ENCODE measurements around the gene OR2M7.
"Not testable (repeated sequence)": the region's sequence is repeated elsewhere in the genome, so short reads cannot be mapped to it uniquely, and the experiment has no call there.

Gene OR2M7

DNA sequence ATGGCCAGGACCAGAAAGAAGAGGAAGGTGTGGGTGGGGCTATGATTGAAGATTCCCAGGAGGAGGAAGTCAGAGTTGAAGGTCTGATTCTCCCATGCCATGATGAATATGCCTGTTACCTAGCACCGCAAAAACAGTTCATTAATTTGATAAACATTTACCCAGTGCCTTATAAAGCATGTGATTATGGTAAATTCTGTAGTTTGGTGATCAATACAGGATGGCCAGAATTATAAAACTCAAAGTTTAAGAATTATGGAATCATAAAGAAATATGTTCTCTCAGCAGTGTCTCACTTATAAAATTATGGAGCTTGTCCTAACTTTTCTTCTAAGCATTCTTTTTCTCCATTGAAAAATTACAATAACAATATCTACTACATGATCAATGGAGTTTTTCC is at the start of gene OR2M7:
Gene OR2M7 (minus strand): TSS at position 101 of the 400 bp plus-strand sequence. CDS start 0 bp downstream, at position 101.
- DNase-seq (ENCODE audit: low spot score) = no peak

DNA sequence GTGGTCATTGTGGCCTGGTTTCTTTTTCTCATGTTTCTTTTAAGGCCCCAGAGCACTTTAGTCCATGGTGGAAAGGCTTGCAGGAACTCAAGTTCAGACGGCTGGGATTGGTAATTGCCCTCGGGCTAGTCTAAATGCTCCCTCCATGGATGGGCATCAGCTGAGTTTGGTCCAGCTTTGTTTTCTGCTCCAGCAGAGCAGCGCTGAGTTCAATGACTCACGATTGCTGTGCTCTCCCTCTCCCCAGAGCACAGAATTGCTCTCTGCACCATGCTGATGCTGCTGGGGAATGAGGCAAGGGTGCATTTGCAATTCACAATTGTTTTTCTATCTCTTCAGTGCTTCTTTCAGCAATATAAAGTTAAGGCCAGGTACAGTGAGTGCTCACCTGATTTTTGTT is 49.4 kb upstream of the OR2M7 start:
- no peak for DNase-seq (ENCODE audit: low spot score)

DNA sequence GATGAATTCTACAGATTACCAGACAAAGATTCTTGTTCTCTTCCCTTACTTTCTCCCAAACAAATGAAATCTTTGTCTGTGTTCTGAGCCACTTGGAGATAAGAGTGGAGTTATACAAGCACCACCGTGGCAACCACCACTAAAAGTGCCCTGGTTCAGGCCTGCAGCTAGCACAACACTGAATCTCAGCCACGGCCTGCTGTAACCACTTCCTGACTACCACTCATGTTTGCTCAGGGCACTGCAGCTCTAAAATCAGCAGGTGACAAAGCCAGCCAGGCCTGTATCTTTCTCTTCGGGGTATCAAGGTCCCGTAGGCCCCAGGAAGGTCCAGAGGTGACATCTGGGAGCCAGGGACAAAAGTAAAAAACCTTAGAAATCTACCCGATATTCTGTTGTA is 48.0 kb upstream of the OR2M7 start:
- DNase-seq (ENCODE audit: low spot score) = no peak

GRCh38 chr1:248366609-248367008 is 42.2 kb upstream of the OR2M7 start:
- DNase-seq (ENCODE audit: low spot score) = no peak

DNA sequence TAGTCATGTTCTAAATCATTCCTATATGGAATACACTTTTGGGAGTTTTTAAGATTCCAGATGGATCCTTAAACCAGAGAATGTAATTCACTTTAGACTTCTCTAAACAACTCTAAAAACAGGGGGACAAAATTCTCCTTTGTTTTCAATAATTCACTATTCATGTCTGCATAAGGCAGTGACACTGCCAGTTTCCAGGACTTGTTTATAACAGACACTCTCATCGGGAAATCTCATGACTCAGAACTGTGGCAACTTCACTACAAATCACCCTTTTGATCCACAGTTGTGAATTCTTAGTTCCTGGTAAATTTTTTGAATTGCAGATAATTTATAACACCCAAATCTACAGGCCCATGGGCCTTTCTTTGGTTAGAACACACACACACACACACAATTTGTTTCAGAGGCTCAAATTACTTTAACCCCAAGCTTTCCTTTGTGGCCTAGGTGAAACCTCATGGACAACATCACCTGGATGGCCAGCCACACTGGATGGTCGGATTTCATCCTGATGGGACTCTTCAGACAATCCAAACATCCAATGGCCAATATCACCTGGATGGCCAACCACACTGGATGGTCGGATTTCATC is 36.9 kb upstream of the OR2M7 start, which contains the start of gene OR2T4:
Gene OR2T4 (plus strand): TSS at position 545 of the 595 bp plus-strand sequence. CDS start 0 bp downstream, at position 545.
- no peak for DNase-seq (ENCODE audit: low spot score)

DNA sequence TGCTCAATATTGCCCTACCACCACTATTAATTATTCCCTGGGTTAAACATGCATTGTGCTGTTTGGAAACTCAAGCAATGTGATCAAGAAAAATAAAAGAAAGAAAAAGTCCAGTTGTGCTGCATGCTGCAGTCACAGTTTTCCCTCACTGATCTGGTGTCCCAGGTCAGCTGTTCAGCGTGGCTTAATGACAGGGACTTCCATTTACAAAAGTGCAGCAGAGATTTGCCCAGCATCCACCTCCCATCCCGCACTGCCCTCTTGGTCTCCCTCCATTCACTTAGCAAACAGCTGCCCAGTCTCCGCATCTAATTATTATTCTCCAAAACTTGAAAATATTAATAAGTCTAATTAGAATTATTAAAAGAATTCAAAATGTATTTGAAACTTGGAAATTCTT is 35.0 kb upstream of the OR2M7 start:
- DNase-seq (ENCODE audit: low spot score) = no peak

GRCh38 chr1:248348475-248348874 is 24.1 kb upstream of the OR2M7 start, which contains the start of gene OR14C36:
Gene OR14C36 (plus strand): TSS chr1:248348775. CDS start chr1:248348775, 0 bp downstream.
- DNase-seq (ENCODE audit: low spot score) = no peak

DNA sequence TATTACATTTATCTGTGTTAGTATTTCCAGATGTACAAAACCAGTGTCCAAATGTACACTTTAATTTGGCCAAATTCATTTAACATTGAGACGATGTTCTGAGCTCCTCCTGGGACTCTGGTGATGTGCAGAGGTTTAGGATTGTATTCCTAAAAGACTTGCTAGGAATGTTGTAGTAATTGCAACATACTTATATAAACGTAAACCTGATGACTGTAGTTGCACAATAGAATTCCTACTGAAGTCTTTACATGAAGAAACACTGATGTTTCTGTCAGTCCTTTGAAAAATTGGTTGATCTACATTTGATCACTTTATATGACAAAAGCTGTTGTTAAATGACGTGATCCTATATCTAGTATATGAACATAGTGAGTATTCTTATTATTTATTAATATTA is 19.1 kb upstream of the OR2M7 start:
- DNase-seq (ENCODE audit: low spot score) = no peak

- DNase-seq (ENCODE audit: low spot score) = no peak
Observed at GRCh38 chr1:248316796-248317195, 7.6 kb downstream of the OR2M7 start.

DNA sequence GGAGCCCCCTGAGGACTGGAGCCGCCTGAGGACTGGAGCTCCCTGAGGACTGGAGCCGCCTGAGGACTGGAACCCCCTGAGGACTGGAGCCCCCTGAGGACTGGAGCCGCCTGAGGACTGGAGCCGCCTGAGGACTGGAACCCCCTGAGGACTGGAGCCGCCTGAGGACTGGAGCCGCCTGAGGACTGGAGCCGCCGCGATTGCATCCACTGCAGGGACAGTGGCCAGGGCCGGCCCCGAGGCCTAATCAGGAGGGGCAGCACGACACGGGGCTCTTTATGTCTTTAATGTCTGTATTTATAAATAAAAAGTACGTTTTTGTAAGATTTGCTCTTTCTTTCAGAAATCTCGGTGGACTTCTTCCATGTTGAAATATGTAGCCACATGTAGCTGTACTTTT is 17.6 kb downstream of the OR2M7 start:
- DNase-seq (ENCODE audit: low spot score) = not testable (repeated sequence)

DNA sequence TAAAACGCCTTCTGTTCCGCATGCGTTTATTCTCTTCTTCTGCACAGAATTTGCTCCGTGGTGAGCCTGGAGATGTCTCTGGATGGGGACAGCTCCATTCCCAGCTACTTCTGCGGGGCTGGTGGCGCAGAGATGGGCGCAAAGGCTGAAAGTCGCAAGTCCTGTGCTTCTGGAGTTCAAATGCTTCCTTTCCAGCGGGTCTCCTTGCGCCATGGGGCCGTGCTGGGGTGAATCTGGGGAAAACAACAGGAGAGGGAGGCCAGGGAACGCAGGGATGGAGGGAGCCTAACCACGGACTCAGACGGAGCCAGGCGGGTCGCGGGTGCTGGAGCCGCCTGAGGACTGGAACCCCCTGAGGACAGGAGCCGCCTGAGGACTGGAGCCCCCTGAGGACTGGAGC is 18.3 kb downstream of the OR2M7 start:
- no peak for DNase-seq (ENCODE audit: low spot score)

DNA sequence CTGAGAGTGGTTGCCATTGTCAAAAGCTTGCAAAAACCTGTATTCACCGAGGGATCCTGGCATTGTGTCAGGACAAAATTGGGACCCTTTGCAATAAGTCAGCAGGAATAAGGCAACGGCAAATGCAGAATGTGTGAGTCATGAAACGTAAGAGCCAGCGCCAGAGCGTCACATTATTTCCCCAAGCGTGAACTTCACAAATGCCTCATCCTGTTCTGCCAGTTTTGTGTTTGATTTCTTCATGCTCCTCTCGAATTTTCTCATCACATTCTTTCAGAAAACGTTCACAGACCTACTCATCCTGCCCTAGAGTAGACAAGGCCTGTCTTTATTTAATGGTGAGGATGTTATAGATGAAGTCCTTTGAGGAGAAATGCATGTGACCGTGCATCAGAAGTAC is 18.7 kb downstream of the OR2M7 start:
- DNase-seq (ENCODE audit: low spot score) = not testable (repeated sequence)

DNA sequence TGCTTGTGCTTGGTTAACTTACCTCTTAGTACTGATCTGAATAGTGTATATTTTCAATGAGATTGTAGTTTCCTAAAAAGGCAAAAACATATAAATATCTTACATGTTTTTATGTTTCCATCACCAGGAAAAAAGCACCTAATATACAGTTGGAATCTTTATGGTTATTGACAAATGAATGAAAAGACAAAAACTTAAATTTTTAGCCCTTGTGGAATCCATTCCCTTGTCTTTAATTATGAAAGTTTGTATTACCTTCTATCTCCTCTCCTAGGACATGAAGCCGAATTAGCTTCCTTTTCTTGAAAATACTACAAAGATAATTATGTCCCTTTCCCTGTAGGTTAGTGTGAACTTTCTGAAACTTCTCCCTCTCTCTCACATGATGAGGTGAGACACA is 21.0 kb downstream of the OR2M7 start, which contains the start of gene OR2T12:
Gene OR2T12 (minus strand): TSS at position 101 of the 400 bp plus-strand sequence. CDS start 7,846 bp downstream, outside the sequence.
- DNase-seq (ENCODE audit: low spot score) = no peak

- no peak for DNase-seq (ENCODE audit: low spot score)
Observed at GRCh38 chr1:248288391-248288790, 36.0 kb downstream of the OR2M7 start.

GRCh38 chr1:248277876-248278275 is 46.5 kb downstream of the OR2M7 start, which contains the start of gene OR2T33:
Gene OR2T33 (minus strand): TSS chr1:248277976. CDS start chr1:248273814, 4,162 bp downstream.
- DNase-seq (ENCODE audit: low spot score) = no peak
